Activated naive CD4-positive, alpha-beta T cell treated with anti-CD3 and anti-CD28 coated beads for 36 hours (primary cell): ENCODE measurements around the gene RAB11FIP4. TPM values are rescaled to one million over a fixed set of nuclear protein-coding genes. Genes with fewer than 3 reads are reported as not detected.

Experiments
- CTCF ChIA-PET: fragments of 350-600 bp; sonication (Branson Sonifier 250); formaldehyde crosslinking; loops from one replicate; lab custom pipeline; 2021; ENCODE audit warnings: antibody characterized with exemption; lab: Charles Lee
- DNase-seq: peaks from one replicate; pipeline ENCODE4 v3.0.0-alpha.2; 2020
- H3K27ac Mint-ChIP-seq: one replicate; pipeline ENCODE4 v1.8.0; 2021; ENCODE audit warnings: mild to moderate bottlenecking, mixed read lengths
- H3K27me3 Mint-ChIP-seq: one replicate; pipeline ENCODE4 v1.8.0; 2021; ENCODE audit warnings: low read depth, mixed read lengths
- H3K36me3 Mint-ChIP-seq: one replicate; pipeline ENCODE4 v1.8.0; 2021; ENCODE audit warnings: low read depth, mixed read lengths
- H3K4me1 Mint-ChIP-seq: one replicate; pipeline ENCODE4 v1.8.0; 2021; ENCODE audit warnings: low read depth, mixed read lengths
- H3K4me3 Mint-ChIP-seq: one replicate; pipeline ENCODE4 v1.8.0; 2021; ENCODE audit warnings: mild to moderate bottlenecking, moderate library complexity, mixed read lengths
- H3K9me3 Mint-ChIP-seq: one replicate; pipeline ENCODE4 v1.8.0; 2021; ENCODE audit warnings: mixed read lengths
- intact Hi-C: fragments of 100-400 bp; cut with micrococcal nuclease; formaldehyde crosslinking; loops from one replicate; pipeline ENCODE4 v1.15.1; 2023
- total RNA-seq, 2 experiments: library from RNA; stranded (reverse); gene quantifications; one replicate each; pipeline ENCODE4 v1.2.3, GENCODE V29; 2021

RAB11FIP4 gene
- total RNA-seq, 2 experiments from 2014 or later = 31.3 to 33.1 TPM

DNA sequence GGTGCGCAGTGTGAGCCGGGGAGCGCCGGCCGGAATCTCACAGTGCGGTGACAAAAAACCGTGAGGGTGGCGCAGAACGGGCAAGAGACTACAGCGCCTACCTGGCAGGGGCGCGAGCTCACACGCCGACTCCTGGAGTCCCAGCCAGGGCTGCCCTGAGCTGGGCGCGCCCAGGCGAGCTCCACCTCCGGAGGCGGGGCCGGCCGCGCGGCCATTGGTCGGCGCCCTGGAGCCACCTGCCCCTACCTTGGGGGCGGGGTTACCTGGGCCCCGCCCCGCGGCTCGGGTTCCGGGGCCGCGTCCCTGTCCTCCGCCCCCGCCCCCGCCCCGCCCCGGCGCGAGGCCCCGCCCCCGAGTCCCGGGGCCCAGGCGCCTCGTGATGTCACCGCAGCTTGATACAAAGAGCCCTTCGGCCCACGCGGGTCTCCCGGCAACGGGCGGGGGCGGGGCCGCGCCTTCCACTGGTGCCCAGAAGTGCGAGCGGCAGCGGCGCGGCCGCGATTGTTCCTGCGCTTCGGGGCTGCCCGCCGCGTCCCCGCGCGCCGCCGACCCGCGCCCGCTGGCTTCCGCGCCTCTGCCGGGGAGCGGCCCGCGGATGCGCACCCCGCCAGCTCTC is 96.3 kb downstream of the RAB11FIP4 start:
- no peaks in the 10 kb centered on the region for H3K27me3 Mint-ChIP-seq
- H3K4me1 Mint-ChIP-seq = peaks cover 45% of the 10 kb centered on the region
- no peaks in the 10 kb centered on the region for H3K36me3 Mint-ChIP-seq

DNA sequence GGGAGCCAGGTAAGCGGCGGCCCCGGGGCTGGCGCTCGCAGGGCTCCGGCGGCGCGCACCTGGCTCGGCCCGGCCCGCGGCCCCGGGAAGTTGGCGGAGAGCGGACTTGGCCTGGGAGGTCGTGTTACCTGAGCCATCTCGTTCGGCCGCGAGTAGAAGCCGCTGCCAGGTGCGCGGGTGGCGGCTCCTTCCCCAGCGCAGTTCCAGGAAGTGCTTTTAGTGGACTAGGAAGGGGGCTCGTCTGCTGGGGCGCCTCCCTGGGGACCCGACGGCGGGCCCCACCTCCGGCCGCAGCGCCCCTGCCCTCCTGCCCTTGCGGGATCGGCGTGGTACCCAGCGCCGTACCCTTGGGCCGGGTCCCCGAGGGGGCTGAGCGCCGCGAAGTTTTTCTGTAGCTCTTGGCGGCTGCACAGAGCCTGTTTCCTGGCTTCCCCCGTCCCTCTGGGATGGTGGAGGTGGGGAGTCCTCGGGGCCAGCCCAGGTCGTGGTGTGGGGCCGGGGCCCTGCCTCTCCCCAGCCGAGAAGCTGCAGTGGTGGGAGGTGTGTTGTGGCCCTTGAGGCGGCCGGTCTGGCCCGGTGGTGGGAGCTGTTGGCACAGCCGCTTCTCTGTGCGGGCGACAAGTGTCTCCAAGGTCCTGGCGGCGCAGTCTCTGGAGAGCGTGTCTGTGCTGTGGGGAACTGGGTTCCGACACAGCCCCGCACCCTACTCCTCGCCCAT is 96.9 kb downstream of the RAB11FIP4 start:
- intact Hi-C loops = loop anchor here (1.0 to 10.0 kb wide), 3 partner anchors 21 to 666 kb away; partner anchors contain the start of genes CRLF3 and NF1
- peak overlapping the region; percentile 73 for H3K27ac Mint-ChIP-seq
- no peaks in the 10 kb centered on the region for H3K36me3 Mint-ChIP-seq
- peak; percentile 53 for DNase-seq
- H3K9me3 Mint-ChIP-seq = no peaks in the 10 kb centered on the region
- H3K4me3 Mint-ChIP-seq = peak overlapping the region; percentile 91
- peaks cover 51% of the 10 kb centered on the region for H3K4me1 Mint-ChIP-seq
- CTCF ChIA-PET = interaction anchor here (0.7 to 2.3 kb wide), 5 partner anchors 22 to 354 kb away, joined by 3 to 6 read pairs (median 4); no protein-coding TSS in a partner anchor
- H3K27me3 Mint-ChIP-seq = no peaks in the 10 kb centered on the region

More for the DNA sequence above, 96.3 kb downstream of the RAB11FIP4 start:
- intact Hi-C loops = loop anchor here (1.0 to 10.0 kb wide), 6 partner anchors 8 to 665 kb away; partner anchors contain the start of genes CRLF3, NF1 and UTP6
- CTCF ChIA-PET = interaction anchor here (0.7 to 2.3 kb wide), 4 partner anchors 22 to 355 kb away, joined by 3 to 6 read pairs (median 4); no protein-coding TSS in a partner anchor
- Mint-ChIP-seq H3K27ac (peak overlapping the region; percentile 34), H3K9me3 (no peaks in the 10 kb centered on the region), H3K4me3 (peak overlapping the region; percentile 81)
- peak; percentile 91 for DNase-seq

DNA sequence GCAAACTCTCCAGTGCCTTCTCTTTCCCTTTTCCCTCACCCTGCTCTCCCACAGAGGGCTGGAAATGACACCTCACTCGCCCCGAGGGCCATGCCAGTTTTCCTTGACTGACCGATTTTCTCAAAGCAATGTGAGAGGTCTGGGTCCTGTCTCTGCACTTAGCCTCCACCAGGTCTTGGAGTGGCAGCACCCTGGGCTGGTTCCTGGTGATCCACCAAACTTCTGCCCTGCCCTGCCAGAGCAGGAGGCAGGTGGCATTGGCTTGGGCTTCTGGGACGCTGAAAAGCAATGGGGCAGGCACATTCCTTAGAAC is 97.5 kb downstream of the RAB11FIP4 start:
- no peaks in the 10 kb centered on the region for H3K36me3 Mint-ChIP-seq
- DNase-seq = no peak
- peaks cover 56% of the 10 kb centered on the region for H3K4me1 Mint-ChIP-seq
- CTCF ChIA-PET = interaction anchor here (0.8 to 4.8 kb wide), 4 partner anchors 21 to 54 kb away, joined by 3 to 34 read pairs (median 6); no protein-coding TSS in a partner anchor
- H3K9me3 Mint-ChIP-seq = no peaks in the 10 kb centered on the region
- H3K27me3 Mint-ChIP-seq = no peaks in the 10 kb centered on the region
- H3K4me3 Mint-ChIP-seq = peak overlapping the region; percentile 91
- intact Hi-C loops = loop anchor here (1.0 to 10.0 kb wide), 3 partner anchors 20 to 667 kb away; partner anchors contain the start of genes CRLF3 and NF1
- peak overlapping the region; percentile 73 for H3K27ac Mint-ChIP-seq

DNA sequence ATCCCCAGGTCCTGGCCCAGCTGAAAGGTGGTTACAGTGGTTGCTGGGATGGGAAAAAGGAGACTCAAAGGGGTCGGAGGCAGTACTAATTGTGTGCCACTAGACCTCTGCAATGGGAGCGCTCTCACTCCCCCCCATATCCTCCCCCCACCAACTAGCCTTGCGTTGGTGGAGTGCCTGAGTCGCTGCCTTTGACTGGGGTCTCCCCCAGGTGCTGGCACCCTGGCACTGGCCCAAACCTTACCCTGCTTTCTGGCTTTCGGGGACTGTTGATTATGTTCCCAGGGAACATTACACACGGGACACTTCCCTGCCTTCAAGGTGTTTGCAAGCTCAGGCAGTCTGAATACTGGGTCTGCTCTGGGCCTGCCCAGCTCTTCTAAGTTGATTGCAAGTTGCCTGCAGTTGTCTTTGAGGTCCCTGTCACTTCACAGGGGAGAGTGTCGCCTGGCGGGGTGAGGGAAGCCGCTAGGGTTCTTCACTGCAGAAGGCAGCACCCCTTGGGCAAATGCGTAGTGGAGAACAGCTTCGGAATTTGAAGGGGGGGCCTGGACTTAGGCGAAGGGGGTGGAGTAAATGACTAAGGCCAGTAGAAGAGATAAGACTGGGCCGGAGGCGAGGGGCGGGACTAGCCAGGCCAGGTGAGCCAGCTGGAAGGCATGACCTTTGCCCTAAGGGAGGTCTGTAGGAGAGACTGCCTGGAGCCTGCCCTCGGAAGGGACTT is 98.0 kb downstream of the RAB11FIP4 start:
- peak overlapping the region; percentile 67 for H3K27ac Mint-ChIP-seq

DNA sequence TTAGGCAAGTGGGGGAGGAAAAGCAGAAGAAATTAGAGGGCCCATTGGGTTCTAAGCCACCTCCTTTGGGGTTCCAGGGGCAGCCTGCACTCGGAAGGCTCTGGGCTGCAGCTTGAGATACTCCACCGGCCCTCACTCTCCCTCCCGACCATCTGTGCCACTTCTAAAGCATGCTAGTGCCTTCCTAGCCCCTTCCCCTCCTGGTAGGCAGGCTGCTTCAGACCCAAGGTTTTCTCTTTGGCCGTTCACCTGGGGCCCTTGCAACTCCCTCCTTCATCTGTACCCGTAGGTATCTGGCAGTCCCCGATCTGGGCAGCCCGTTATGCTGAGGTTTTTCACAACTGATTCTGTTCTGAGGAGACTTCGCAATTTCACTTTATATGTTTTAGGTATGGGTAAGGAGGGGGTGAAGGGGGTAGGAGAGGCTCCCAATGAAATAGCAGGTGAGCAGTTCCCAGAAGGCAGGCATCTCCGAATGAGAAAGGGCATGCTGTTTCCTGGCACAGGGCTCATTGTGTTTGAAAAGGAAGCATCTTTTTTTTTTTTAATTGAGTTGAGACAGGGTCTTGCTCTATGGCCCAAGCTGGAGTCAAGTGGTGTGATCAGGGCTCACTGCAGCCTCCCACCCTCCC is 98.7 kb downstream of the RAB11FIP4 start:
- H3K4me1 Mint-ChIP-seq = peaks cover 67% of the 10 kb centered on the region
- no peaks in the 10 kb centered on the region for H3K27me3 Mint-ChIP-seq

More for the DNA sequence above, 98.0 kb downstream of the RAB11FIP4 start:
- intact Hi-C loops = loop anchor here (5.0 to 10.0 kb wide), 5 partner anchors 193 to 1112 kb away; partner anchors contain the start of genes CPD, CRLF3 and NF1
- CTCF ChIA-PET = interaction anchor here (0.8 to 4.8 kb wide), 3 partner anchors 20 to 44 kb away, joined by 3 to 34 read pairs (median 5); no protein-coding TSS in a partner anchor
- H3K36me3 Mint-ChIP-seq = no peaks in the 10 kb centered on the region
- H3K4me1 Mint-ChIP-seq = peaks cover 61% of the 10 kb centered on the region
- DNase-seq = peak; percentile 53
- no peaks in the 10 kb centered on the region for H3K9me3 Mint-ChIP-seq
- peak overlapping the region; percentile 91 for H3K4me3 Mint-ChIP-seq
- H3K27me3 Mint-ChIP-seq = no peaks in the 10 kb centered on the region

DNA sequence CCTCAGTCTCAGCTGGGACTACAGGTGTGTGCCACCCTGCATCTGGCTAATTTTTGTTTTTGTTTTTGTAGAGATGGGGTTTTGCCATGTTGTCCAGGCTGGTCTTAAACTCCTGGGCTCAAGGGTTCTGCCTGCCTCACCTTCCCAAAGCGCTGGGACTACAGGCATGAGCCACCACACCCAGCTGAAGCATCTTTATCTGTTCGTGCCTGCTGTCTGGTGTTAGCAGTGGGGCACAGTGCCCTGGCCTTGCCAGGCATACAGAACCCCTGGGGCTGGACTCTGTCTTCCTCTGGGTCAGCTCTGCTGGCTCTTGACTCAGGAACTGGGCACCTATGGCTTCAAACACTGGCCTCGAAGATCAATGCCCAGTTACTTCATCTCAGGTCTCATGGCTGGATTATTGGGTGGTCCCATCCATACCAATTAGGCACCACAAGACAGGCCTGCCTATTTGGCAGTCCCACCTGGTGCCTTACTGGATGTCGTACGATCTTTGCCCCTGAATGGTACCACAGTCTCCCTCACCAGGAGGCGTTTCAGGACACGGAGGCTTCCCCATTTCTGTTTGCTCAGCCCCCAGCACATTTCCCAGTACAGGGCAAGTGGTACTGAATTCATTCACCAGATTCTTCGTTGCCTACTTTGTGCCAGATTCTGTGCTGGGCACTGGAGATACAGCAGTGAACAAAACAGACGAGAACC is 99.3 kb downstream of the RAB11FIP4 start:
- CTCF ChIA-PET = interaction anchor here (4.8 kb wide), 1 partner anchor 19 kb away, joined by 34 read pairs; no protein-coding TSS in a partner anchor
- H3K36me3 Mint-ChIP-seq = no peaks in the 10 kb centered on the region
- intact Hi-C loops = loop anchor here (5.0 kb wide), 3 partner anchors 191 to 1114 kb away; partner anchors contain the start of gene CPD
- H3K4me3 Mint-ChIP-seq = peak overlapping the region; percentile 91
- H3K27ac Mint-ChIP-seq = peak overlapping the region; percentile 67
- H3K9me3 Mint-ChIP-seq = no peaks in the 10 kb centered on the region
- DNase-seq = no peak
- no peaks in the 10 kb centered on the region for H3K27me3 Mint-ChIP-seq
- peaks cover 72% of the 10 kb centered on the region for H3K4me1 Mint-ChIP-seq

More for the DNA sequence above, 98.7 kb downstream of the RAB11FIP4 start:
- intact Hi-C loops = loop anchor here (5.0 kb wide), 3 partner anchors 192 to 1113 kb away; partner anchors contain the start of gene CPD
- H3K36me3 Mint-ChIP-seq = no peaks in the 10 kb centered on the region
- peak; percentile 64 for DNase-seq
- CTCF ChIA-PET = interaction anchor here (4.8 kb wide), 1 partner anchor 19 kb away, joined by 34 read pairs; no protein-coding TSS in a partner anchor
- peak overlapping the region; percentile 91 for H3K4me3 Mint-ChIP-seq
- H3K27ac Mint-ChIP-seq = peak overlapping the region; percentile 67
- no peaks in the 10 kb centered on the region for H3K9me3 Mint-ChIP-seq

DNA sequence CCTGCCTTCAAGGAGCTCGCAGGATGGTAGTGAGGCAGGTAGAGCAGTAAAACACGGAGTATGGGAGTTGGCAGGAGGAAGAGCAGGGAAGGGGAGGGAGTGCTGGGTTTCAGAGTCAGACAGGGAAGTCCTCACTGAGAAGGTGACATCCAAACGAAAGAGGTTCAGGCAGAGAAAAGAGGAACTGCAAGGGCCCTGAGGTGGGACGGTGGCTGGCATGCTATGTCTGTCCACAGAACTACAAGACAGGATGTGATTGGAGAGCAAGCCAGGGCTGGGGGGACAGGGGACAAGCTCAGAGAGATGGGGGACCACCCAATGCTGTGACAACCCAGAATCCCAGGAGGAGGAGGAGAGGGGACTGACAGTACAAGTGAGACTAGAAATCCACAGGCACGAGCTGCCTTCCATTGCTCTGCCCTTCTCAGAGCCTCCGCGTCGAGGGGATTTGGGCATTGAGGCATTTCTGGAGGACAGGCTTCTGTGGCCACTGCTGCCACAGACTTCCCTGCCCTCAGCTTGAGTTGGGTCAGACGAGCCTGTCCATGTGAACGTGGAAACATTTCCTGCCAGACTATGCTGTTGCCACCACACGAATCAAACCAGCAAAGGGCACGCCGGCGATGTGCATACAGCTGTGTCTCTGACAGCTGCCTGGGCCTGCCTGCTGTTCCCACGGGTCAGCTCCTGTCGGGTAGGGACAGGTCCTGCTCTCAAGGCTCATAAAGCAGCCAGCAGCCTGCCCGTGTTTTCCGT is 100.1 kb downstream of the RAB11FIP4 start:
- H3K4me1 Mint-ChIP-seq = peaks cover 78% of the 10 kb centered on the region
- H3K9me3 Mint-ChIP-seq = no peaks in the 10 kb centered on the region
- CTCF ChIA-PET = interaction anchor here (1.0 to 4.8 kb wide), 2 partner anchors 18 to 27 kb away, joined by 5 to 34 read pairs; no protein-coding TSS in a partner anchor
- intact Hi-C loops = loop anchor here (5.0 kb wide), 3 partner anchors 191 to 1114 kb away; partner anchors contain the start of gene CPD
- no peaks in the 10 kb centered on the region for H3K36me3 Mint-ChIP-seq
- no peak for DNase-seq
- H3K27ac Mint-ChIP-seq = peak overlapping the region; percentile 67
- H3K27me3 Mint-ChIP-seq = no peaks in the 10 kb centered on the region
- peak overlapping the region; percentile 30 for H3K4me3 Mint-ChIP-seq

DNA sequence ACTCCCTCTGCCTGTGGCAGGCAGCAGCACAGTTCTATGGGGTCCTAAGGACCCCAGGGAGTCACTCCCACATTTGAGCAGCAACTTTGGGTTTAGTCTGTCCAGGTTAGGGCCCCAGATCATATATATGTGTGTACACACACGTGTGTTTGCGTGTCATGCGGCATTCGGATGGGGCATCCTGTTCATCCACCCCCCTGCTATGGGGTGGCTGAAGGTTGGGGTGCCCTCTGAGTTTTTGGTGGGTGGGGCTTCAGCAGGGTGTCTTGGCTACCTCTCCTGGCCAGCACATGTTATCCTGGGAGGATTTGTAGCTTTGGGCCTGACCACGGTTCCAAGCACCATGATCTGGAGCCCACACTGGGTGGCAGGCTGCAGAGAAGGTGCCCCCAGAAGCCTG is 100.7 kb downstream of the RAB11FIP4 start:
- no peaks in the 10 kb centered on the region for H3K36me3 Mint-ChIP-seq
- intact Hi-C loops = loop anchor here (5.0 kb wide), 3 partner anchors 190 to 1115 kb away; partner anchors contain the start of gene CPD
- H3K4me1 Mint-ChIP-seq = peaks cover 79% of the 10 kb centered on the region
- H3K9me3 Mint-ChIP-seq = no peaks in the 10 kb centered on the region
- no peak overlapping the region for H3K4me3 Mint-ChIP-seq
- no peaks in the 10 kb centered on the region for H3K27me3 Mint-ChIP-seq
- H3K27ac Mint-ChIP-seq = no peak overlapping the region
- no peak for DNase-seq
- CTCF ChIA-PET = interaction anchor here (0.5 to 4.8 kb wide), 3 partner anchors 17 to 426 kb away, joined by 3 to 34 read pairs (median 5); no protein-coding TSS in a partner anchor

DNA sequence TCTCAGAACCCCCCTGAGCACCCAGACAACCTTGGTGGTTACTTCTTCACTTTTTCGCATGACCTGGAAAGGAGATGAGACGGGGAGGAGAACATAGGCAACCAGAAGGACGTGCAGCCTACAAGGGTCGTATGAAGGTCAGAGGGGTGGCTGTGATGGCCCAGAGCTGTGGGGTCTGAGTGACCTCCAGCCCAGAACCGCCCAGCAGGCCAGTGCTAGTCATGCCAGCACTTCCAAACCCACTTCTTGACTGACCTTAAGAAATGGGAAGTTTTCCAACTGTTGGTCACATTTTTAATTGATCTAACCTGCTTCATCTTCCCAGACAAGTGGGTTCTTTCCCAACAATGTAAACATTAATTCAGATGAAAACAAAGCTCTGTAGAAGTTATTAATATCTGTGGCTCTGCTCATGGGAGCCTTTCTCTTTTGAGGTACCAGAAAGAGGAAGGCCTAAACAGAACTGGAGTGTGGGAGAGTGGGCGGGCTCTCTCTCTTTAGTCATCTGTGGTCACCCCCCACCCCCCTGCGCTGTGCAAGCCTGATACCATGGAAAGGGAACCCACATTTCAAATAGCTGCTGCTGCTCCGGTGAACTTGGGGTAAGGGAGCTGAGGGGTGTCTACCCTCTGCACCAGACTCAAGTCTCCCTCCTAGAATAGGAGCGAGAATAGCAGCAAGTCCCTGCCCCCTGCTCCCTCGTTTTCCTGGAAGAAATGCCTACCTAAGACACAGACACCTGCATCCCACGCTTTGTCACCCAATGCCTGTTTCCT is 101.6 kb downstream of the RAB11FIP4 start:
- peak; percentile 90 for DNase-seq

More for the DNA sequence above, 101.6 kb downstream of the RAB11FIP4 start:
- peaks cover 82% of the 10 kb centered on the region for H3K4me1 Mint-ChIP-seq
- H3K9me3 Mint-ChIP-seq = no peaks in the 10 kb centered on the region
- intact Hi-C loops = loop anchor here (5.0 kb wide), 3 partner anchors 189 to 1116 kb away; partner anchors contain the start of gene CPD
- H3K27ac Mint-ChIP-seq = peak overlapping the region; percentile 96
- H3K27me3 Mint-ChIP-seq = no peaks in the 10 kb centered on the region
- H3K36me3 Mint-ChIP-seq = no peaks in the 10 kb centered on the region
- CTCF ChIA-PET = interaction anchor here (0.5 to 4.8 kb wide), 5 partner anchors 16 to 425 kb away, joined by 3 to 34 read pairs (median 5); no protein-coding TSS in a partner anchor
- H3K4me3 Mint-ChIP-seq = peak overlapping the region; percentile 64
